Stomach (tissue), 4 donors: Measurements from ENCODE around the gene FRY.

Experiments
- CTCF ChIP-seq, 7 experiments: fragments of 450-650 bp in 4 of 7; fragments of 200-600 bp in 3 of 7; sonication (generic) in 3 of 7; IDR thresholded peaks; one replicate each; pipeline ENCODE4 v1.5.1; 2016 to 2019; ENCODE audit warnings: antibody characterized with exemption in 7 of 7, control low read depth in 2 of 7, mild to moderate bottlenecking in 1 of 7
- POLR2A ChIP-seq, 4 donors: fragments of 450-650 bp; IDR thresholded peaks; one replicate each; pipeline ENCODE4 v1.6.1; 2016; ENCODE audit warnings: antibody characterized with exemption in 4 of 4, control low read depth in 2 of 4, mild to moderate bottlenecking in 1 of 4, moderate library complexity in 1 of 4
- POLR2AphosphoS5 ChIP-seq, 3 donors: sonication (generic); formaldehyde crosslinking; IDR thresholded peaks; one replicate each; pipeline ENCODE4 v1.6.1; 2016; ENCODE audit warnings: antibody characterized with exemption in 3 of 3

GRCh38 chr13:32113532-32113931 is 82.0 kb downstream of the FRY start:
- no peak for TF ChIP-seq CTCF (IDR thresholded peaks at IDR 0.05)
- no peak for TF ChIP-seq POLR2A (IDR thresholded peaks at IDR 0.05)
- TF ChIP-seq POLR2AphosphoS5 (IDR thresholded peaks at IDR 0.05): no peak
